T-cell (primary cell): ENCODE measurements around the gene CPSF4L. TPM values are rescaled to one million over a fixed set of nuclear protein-coding genes. Genes with fewer than 3 reads are reported as not detected.

ENCODE experiments used
- ATAC-seq, 4 experiments: fragments of 200-7000 bp in 3 of 4; fragments of 150-1000 bp in 1 of 4; cut with Tn5 transposase; replicated peaks in 1 of 4; 1 replicate in 3 of 4; 2 replicates in 1 of 4; pipeline ENCODE4 v1.10.0; 2021; ENCODE audit warnings: moderate library complexity in 3 of 4, mild to moderate bottlenecking in 2 of 4, moderate number of reproducible peaks in 1 of 4
- CTCF ChIA-PET, 2 donors: fragments of 300-600 bp; sonication (Branson Sonifier 250); formaldehyde crosslinking; loops; one replicate each; lab custom pipeline; 2022; ENCODE audit warnings: antibody characterized with exemption in 2 of 2; lab: Charles Lee
- POLR2A ChIA-PET, 2 donors: fragments of 300-600 bp; sonication (Branson Sonifier 250); formaldehyde crosslinking; loops; one replicate each; lab custom pipeline; 2022; ENCODE audit warnings: antibody characterized with exemption in 2 of 2; lab: Charles Lee
- DNase-seq, 35 experiments: peaks; one replicate each; pipeline versions ENCODE4 v3.0.0 to v3.0.0-alpha.2; 2013 to 2023
- H3K27ac ChIP-seq: one replicate; pipeline ENCODE4 v1.5.1; 2013; ENCODE audit warnings: low read length
- H3K27me3 ChIP-seq, 2 experiments: replicated peaks in 1 of 2; 1 replicate in 1 of 2; 2 replicates in 1 of 2; pipeline versions ENCODE4 v1.6.1 to v1.7.0; 2013; ENCODE audit warnings: low read length in 1 of 2, mixed read lengths in 1 of 2; ENCODE audit not compliant: control insufficient read depth in 2 of 2, insufficient read depth in 2 of 2; ENCODE audit errors: extremely low read depth in 1 of 2
- H3K36me3 ChIP-seq, 2 donors: 1 replicate in 1 of 2; 2 replicates in 1 of 2; pipeline versions ENCODE4 v1.6.1 to v1.7.0; 2013; ENCODE audit warnings: low read length in 1 of 2; ENCODE audit not compliant: control insufficient read depth in 2 of 2, insufficient read depth in 1 of 2; ENCODE audit errors: extremely low read depth in 1 of 2
- H3K4me1 ChIP-seq, 2 experiments: 1 replicate in 1 of 2; 2 replicates in 1 of 2; pipeline versions ENCODE4 v1.6.1 to v1.7.0; 2013; ENCODE audit warnings: low read length in 2 of 2, mixed read lengths in 1 of 2; ENCODE audit not compliant: insufficient read depth in 2 of 2, control insufficient read depth in 1 of 2; ENCODE audit errors: extremely low read depth in 1 of 2
- H3K4me3 ChIP-seq, 2 donors: 1 replicate in 1 of 2; 2 replicates in 1 of 2; pipeline versions ENCODE4 v1.5.1 to v1.7.0; 2013; ENCODE audit warnings: mild to moderate bottlenecking in 2 of 2, low read length in 1 of 2, moderate library complexity in 1 of 2; ENCODE audit not compliant: control insufficient read depth in 1 of 2; ENCODE audit errors: extremely low read depth in 1 of 2
- H3K9me3 ChIP-seq: 2 replicates; pipeline ENCODE4 v1.7.0; 2013
- H3K27ac Mint-ChIP-seq, 2 donors: one replicate each; pipeline ENCODE4 v1.8.0; 2020 to 2021; ENCODE audit warnings: mild to moderate bottlenecking in 2 of 2, mixed read lengths in 2 of 2
- H3K27me3 Mint-ChIP-seq, 2 donors: one replicate each; pipeline ENCODE4 v1.8.0; 2021 to 2022; ENCODE audit warnings: mixed read lengths in 2 of 2
- H3K36me3 Mint-ChIP-seq: one replicate; pipeline ENCODE4 v1.8.0; 2021; ENCODE audit warnings: mixed read lengths
- H3K4me1 Mint-ChIP-seq, 3 donors: one replicate each; pipeline ENCODE4 v1.8.0; 2020 to 2022; ENCODE audit warnings: mixed read lengths in 3 of 3, mild to moderate bottlenecking in 1 of 3
- H3K4me3 Mint-ChIP-seq, 3 donors: one replicate each; pipeline ENCODE4 v1.8.0; 2020 to 2022; ENCODE audit warnings: mild to moderate bottlenecking in 3 of 3, mixed read lengths in 3 of 3, moderate library complexity in 3 of 3
- H3K9me3 Mint-ChIP-seq, 3 donors: one replicate each; pipeline ENCODE4 v1.8.0; 2020 to 2022; ENCODE audit warnings: mixed read lengths in 3 of 3
- WGBS: methylation state at CpG from one replicate; pipeline ENCODE4 v1.1.5; 2013; ENCODE audit warnings: missing lambda C conversion rate; ENCODE audit not compliant: insufficient coverage; 5-methylcytosine and 5-hydroxymethylcytosine counted together
- total RNA-seq, 35 experiments: library from RNA in 6 of 35; stranded (reverse) in 6 of 35; fragments of 120-200 nt in 1 of 35; gene quantifications; one replicate each; pipeline versions ENCODE4 v1.2.1 to v1.2.4 and lab custom pipeline; 2013 to 2026

CPSF4L gene
- total RNA-seq, 5 donors from 2014 or later (not counting 1 experiment from before 2014, with no cell fraction given), result not detected

- WGBS, result no CpG with 5 or more reads among the region's 3 CpGs
- Histone ChIP-seq H3K27ac (peak overlapping the region; percentile 13), H3K4me1 (peaks cover 2 to 40% of the 10 kb centered on the region in 2 experiments), H3K27me3 (no peaks in the 10 kb centered on the region), H3K9me3 (no peaks in the 10 kb centered on the region), H3K36me3 (peaks cover 0 to 3% of the 10 kb centered on the region in 2 donors), H3K4me3 (no peak overlapping the region)
- Mint-ChIP-seq H3K4me1 (peaks cover 60 to 69% (median 69%) of the 10 kb centered on the region in 3 donors), H3K4me3 (peak overlapping the region; percentile 2 to 47 (median 21)), H3K27ac (peak overlapping the region; percentile 23 to 66), H3K36me3 (peaks cover 4% of the 10 kb centered on the region), H3K9me3 (no peaks in the 10 kb centered on the region), H3K27me3 (no peaks in the 10 kb centered on the region)
- ATAC-seq, result no peak
- no peak for DNase-seq
- ChIA-PET POLR2A (interaction anchor here in 1 of 2 donors (0.6 kb wide), 1 partner anchor 29 kb away, joined by 3 read pairs; no protein-coding TSS in a partner anchor), CTCF (interaction anchor here in 1 of 2 donors (0.6 to 2.4 kb wide), 5 partner anchors 9 to 37 kb away, joined by 3 to 10 read pairs (median 3); no protein-coding TSS in a partner anchor)
Observed at GRCh38 chr17:73227379-73227778, 34.3 kb downstream of the CPSF4L start.

- WGBS, result no CpG with 5 or more reads among the region's 3 CpGs
- CTCF ChIA-PET, result interaction anchor here in 1 of 2 donors (0.9 to 2.4 kb wide), 4 partner anchors 9 to 35 kb away, joined by 3 to 10 read pairs (median 4); no protein-coding TSS in a partner anchor
- H3K27me3 ChIP-seq, result no peaks in the 10 kb centered on the region
- H3K4me1 ChIP-seq, result peaks cover 2 to 40% of the 10 kb centered on the region in 2 experiments
- no peak overlapping the region for H3K4me3 ChIP-seq
- DNase-seq (no peak), ATAC-seq (no peak)
- Mint-ChIP-seq H3K4me1 (peaks cover 60 to 69% (median 67%) of the 10 kb centered on the region in 3 donors), H3K27me3 (no peaks in the 10 kb centered on the region), H3K27ac (peak overlapping the region; percentile 25 to 64), H3K36me3 (peaks cover 4% of the 10 kb centered on the region), H3K4me3 (peak overlapping the region in 1 of 3 donors; percentile 13), H3K9me3 (no peaks in the 10 kb centered on the region)
- H3K27ac ChIP-seq, result no peak overlapping the region
- POLR2A ChIA-PET, result no interaction called here
- peaks cover 0 to 3% of the 10 kb centered on the region in 2 donors for H3K36me3 ChIP-seq
- H3K9me3 ChIP-seq, result no peaks in the 10 kb centered on the region
Observed at GRCh38 chr17:73226556-73227172, 35.0 kb downstream of the CPSF4L start.

- peaks cover 4% of the 10 kb centered on the region for H3K36me3 Mint-ChIP-seq
- peaks cover 42 to 54% (median 51%) of the 10 kb centered on the region in 3 donors for H3K4me1 Mint-ChIP-seq
- Histone ChIP-seq H3K4me1 (peaks cover 0 to 22% of the 10 kb centered on the region in 2 experiments), H3K36me3 (peaks cover 0 to 3% of the 10 kb centered on the region in 2 donors), H3K27me3 (no peaks in the 10 kb centered on the region), H3K4me3 (no peak overlapping the region), H3K9me3 (no peaks in the 10 kb centered on the region), H3K27ac (no peak overlapping the region)
- ChIA-PET POLR2A (interaction anchor here (0.7 to 0.8 kb wide), 2 partner anchors 17 to 90 kb away, joined by 4 to 8 read pairs; no protein-coding TSS in a partner anchor), CTCF (interaction anchor here (0.7 to 1.4 kb wide), 2 partner anchors 13 to 19 kb away, joined by 3 read pairs; no protein-coding TSS in a partner anchor)
- WGBS, result 89% methylated on average over 3 of the region's 5 CpGs
- no peak for DNase-seq
- no peaks in the 10 kb centered on the region for H3K9me3 Mint-ChIP-seq
- no peak overlapping the region for H3K27ac Mint-ChIP-seq
- H3K4me3 Mint-ChIP-seq, result no peak overlapping the region
- no peaks in the 10 kb centered on the region for H3K27me3 Mint-ChIP-seq
- no peak for ATAC-seq
Observed at GRCh38 chr17:73224663-73225305, 36.9 kb downstream of the CPSF4L start.

DNA sequence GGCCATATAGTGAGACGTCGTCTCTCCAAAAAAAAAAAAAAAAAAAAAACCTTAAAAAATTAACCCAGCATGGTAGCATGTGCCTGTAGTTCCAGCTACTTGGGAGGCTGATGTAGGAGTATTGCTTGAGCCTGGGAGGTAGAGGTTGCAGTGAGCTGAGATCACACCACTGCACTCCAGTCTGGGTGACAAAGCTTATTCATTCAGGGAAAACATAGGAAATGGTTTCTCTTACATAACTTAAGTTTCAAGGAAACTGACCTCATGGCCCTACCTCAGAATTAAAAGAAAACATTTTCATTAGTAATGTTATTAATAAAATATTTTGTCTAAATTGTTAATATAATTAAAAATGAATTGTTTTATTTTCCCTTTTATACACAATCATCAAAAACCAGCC, 37.4 kb downstream of the CPSF4L start:
- H3K36me3 Mint-ChIP-seq, result peaks cover 4% of the 10 kb centered on the region
- no peaks in the 10 kb centered on the region for H3K27me3 Mint-ChIP-seq
- no CpG with 5 or more reads among the region's 2 CpGs for WGBS
- no peaks in the 10 kb centered on the region for H3K9me3 ChIP-seq
- POLR2A ChIA-PET, result interaction anchor here (0.5 to 0.8 kb wide), 3 partner anchors 13 to 91 kb away, joined by 4 to 8 read pairs (median 4); no protein-coding TSS in a partner anchor
- ATAC-seq (no peak), DNase-seq (no peak)
- peaks cover 0 to 4% of the 10 kb centered on the region in 2 donors for H3K36me3 ChIP-seq
- no peaks in the 10 kb centered on the region for H3K9me3 Mint-ChIP-seq
- CTCF ChIA-PET, result interaction anchor here (0.7 to 1.4 kb wide), 2 partner anchors 12 to 19 kb away, joined by 3 read pairs; no protein-coding TSS in a partner anchor
- H3K4me1 Mint-ChIP-seq, result peaks cover 38 to 51% (median 48%) of the 10 kb centered on the region in 3 donors
- H3K27ac Mint-ChIP-seq, result no peak overlapping the region
- peaks cover 0 to 18% of the 10 kb centered on the region in 2 experiments for H3K4me1 ChIP-seq
- no peak overlapping the region for H3K4me3 ChIP-seq
- no peaks in the 10 kb centered on the region for H3K27me3 ChIP-seq
- no peak overlapping the region for H3K27ac ChIP-seq
- H3K4me3 Mint-ChIP-seq, result no peak overlapping the region

- Histone ChIP-seq H3K36me3 (peaks cover 0 to 7% of the 10 kb centered on the region in 2 donors), H3K27me3 (no peaks in the 10 kb centered on the region), H3K4me1 (peaks cover 0 to 15% of the 10 kb centered on the region in 2 experiments), H3K27ac (no peak overlapping the region), H3K9me3 (no peaks in the 10 kb centered on the region), H3K4me3 (no peak overlapping the region)
- peaks cover 4% of the 10 kb centered on the region for H3K36me3 Mint-ChIP-seq
- no peaks in the 10 kb centered on the region for H3K27me3 Mint-ChIP-seq
- H3K4me1 Mint-ChIP-seq, result peaks cover 33 to 46% (median 43%) of the 10 kb centered on the region in 3 donors
- DNase-seq (no peak), ATAC-seq (no peak)
- no CpG with 5 or more reads among the region's 2 CpGs for WGBS
- ChIA-PET CTCF (interaction anchor here (0.7 to 1.4 kb wide), 2 partner anchors 12 to 18 kb away, joined by 3 read pairs; no protein-coding TSS in a partner anchor), POLR2A (interaction anchor here (0.5 to 0.8 kb wide), 2 partner anchors 12 to 18 kb away, joined by 4 read pairs; no protein-coding TSS in a partner anchor)
- H3K27ac Mint-ChIP-seq, result peak overlapping the region in 1 of 2 donors; percentile 69
- H3K9me3 Mint-ChIP-seq, result no peaks in the 10 kb centered on the region
- H3K4me3 Mint-ChIP-seq, result no peak overlapping the region
Observed at GRCh38 chr17:73223626-73224230, 38.0 kb downstream of the CPSF4L start.
